Measurements from ENCODE around the gene ELMO2.

ELMO2 gene

DNA sequence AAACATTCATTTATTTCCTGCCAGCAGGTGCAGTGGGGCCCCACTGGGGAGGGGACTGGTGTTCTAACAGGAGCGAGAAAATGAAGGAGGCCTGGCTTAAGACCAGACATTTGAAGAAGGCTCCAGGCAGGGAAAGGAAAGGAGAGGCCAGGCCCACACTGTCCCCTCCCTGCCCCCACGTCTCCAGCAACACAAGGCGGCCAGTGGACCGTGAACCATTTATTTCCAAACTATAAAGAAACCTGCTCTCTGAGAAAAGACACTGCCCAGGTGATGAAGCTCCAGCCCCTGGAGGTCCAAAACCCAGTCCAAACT, 56.7 kb downstream of the ELMO2 start:
- peaks cover 4 to 22% of the 10 kb centered on the region in 2 donors for H3K36me3 ChIP-seq (ENCODE audit: control insufficient read depth in 1 of 2, insufficient read depth in 2 of 2, low read length in 2 of 2)
- H3K27me3 ChIP-seq (ENCODE audit: low read depth, low read length) = no peaks in the 10 kb centered on the region
- H3K4me1 ChIP-seq (ENCODE audit: control insufficient read depth in 1 of 2, insufficient read depth in 2 of 2, low read length in 2 of 2) = peaks cover 0 to 15% of the 10 kb centered on the region in 2 donors
- H3K27ac ChIP-seq (ENCODE audit: low read length) = no peak overlapping the region
- H3K9me3 ChIP-seq (ENCODE audit: control insufficient read depth in 1 of 2, low read length in 2 of 2) = no peaks in the 10 kb centered on the region
- no peak overlapping the region for H3K4me3 ChIP-seq (ENCODE audit: low read depth in 1 of 2, low read length in 2 of 2)

- Histone ChIP-seq H3K4me3 (ENCODE audit: low read depth in 1 of 2, low read length in 2 of 2) (no peak overlapping the region), H3K4me1 (ENCODE audit: control insufficient read depth in 1 of 2, insufficient read depth in 2 of 2, low read length in 2 of 2) (peaks cover 0 to 15% of the 10 kb centered on the region in 2 donors), H3K27ac (ENCODE audit: low read length) (no peak overlapping the region), H3K36me3 (ENCODE audit: control insufficient read depth in 1 of 2, insufficient read depth in 2 of 2, low read length in 2 of 2) (peaks cover 4 to 22% of the 10 kb centered on the region in 2 donors), H3K27me3 (ENCODE audit: low read depth, low read length) (no peaks in the 10 kb centered on the region), H3K9me3 (ENCODE audit: control insufficient read depth in 1 of 2, low read length in 2 of 2) (no peaks in the 10 kb centered on the region)
Measured at GRCh38 chr20:46349035-46349741, 57.2 kb downstream of the ELMO2 start.

GRCh38 chr20:46347841-46348803, 58.3 kb downstream of the ELMO2 start:
- peaks cover 0 to 21% of the 10 kb centered on the region in 2 donors for H3K4me1 ChIP-seq (ENCODE audit: control insufficient read depth in 1 of 2, insufficient read depth in 2 of 2, low read length in 2 of 2)
- peaks cover 3% of the 10 kb centered on the region for H3K27me3 ChIP-seq (ENCODE audit: low read depth, low read length)
- peaks cover 4 to 22% of the 10 kb centered on the region in 2 donors for H3K36me3 ChIP-seq (ENCODE audit: control insufficient read depth in 1 of 2, insufficient read depth in 2 of 2, low read length in 2 of 2)
- H3K9me3 ChIP-seq (ENCODE audit: control insufficient read depth in 1 of 2, low read length in 2 of 2) = no peaks in the 10 kb centered on the region
- H3K27ac ChIP-seq (ENCODE audit: low read length) = no peak overlapping the region
- H3K4me3 ChIP-seq (ENCODE audit: low read depth in 1 of 2, low read length in 2 of 2) = no peak overlapping the region

DNA sequence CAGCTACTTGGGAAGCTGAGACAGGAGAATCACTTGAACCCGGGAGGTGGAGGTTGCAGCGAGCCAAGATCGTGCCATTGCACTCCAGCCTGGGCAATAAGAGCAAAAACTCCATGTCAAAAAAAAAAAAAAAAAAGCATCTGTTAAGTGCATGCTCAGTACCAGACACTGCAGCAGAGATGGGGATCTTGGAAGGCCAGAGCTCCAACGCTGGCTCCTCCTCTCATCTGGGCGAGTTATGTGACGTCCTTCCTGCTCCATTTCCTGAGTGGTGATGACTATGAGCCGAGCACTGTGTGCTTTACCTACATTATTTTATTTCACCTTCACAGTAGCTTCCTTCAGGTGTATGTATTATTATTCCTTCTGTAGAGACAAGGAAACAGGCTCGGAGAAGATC, 59.6 kb downstream of the ELMO2 start:
- H3K4me1 ChIP-seq (ENCODE audit: control insufficient read depth in 1 of 2, insufficient read depth in 2 of 2, low read length in 2 of 2) = peaks cover 0 to 27% of the 10 kb centered on the region in 2 donors
- no peak overlapping the region for H3K27ac ChIP-seq (ENCODE audit: low read length)
- no peak overlapping the region for H3K4me3 ChIP-seq (ENCODE audit: low read depth in 1 of 2, low read length in 2 of 2)
- no peaks in the 10 kb centered on the region for H3K9me3 ChIP-seq (ENCODE audit: control insufficient read depth in 1 of 2, low read length in 2 of 2)
- peaks cover 4 to 22% of the 10 kb centered on the region in 2 donors for H3K36me3 ChIP-seq (ENCODE audit: control insufficient read depth in 1 of 2, insufficient read depth in 2 of 2, low read length in 2 of 2)
- peaks cover 10% of the 10 kb centered on the region for H3K27me3 ChIP-seq (ENCODE audit: low read depth, low read length)

- H3K27me3 ChIP-seq (ENCODE audit: low read depth, low read length) = peaks cover 13% of the 10 kb centered on the region
- no peak overlapping the region for H3K4me3 ChIP-seq (ENCODE audit: low read depth in 1 of 2, low read length in 2 of 2)
- no peaks in the 10 kb centered on the region for H3K9me3 ChIP-seq (ENCODE audit: control insufficient read depth in 1 of 2, low read length in 2 of 2)
- peaks cover 0 to 33% of the 10 kb centered on the region in 2 donors for H3K4me1 ChIP-seq (ENCODE audit: control insufficient read depth in 1 of 2, insufficient read depth in 2 of 2, low read length in 2 of 2)
- H3K36me3 ChIP-seq (ENCODE audit: control insufficient read depth in 1 of 2, insufficient read depth in 2 of 2, low read length in 2 of 2) = peaks cover 0 to 4% of the 10 kb centered on the region in 2 donors
- no peak overlapping the region for H3K27ac ChIP-seq (ENCODE audit: low read length)
Measured at GRCh38 chr20:46344488-46345162, 61.8 kb downstream of the ELMO2 start.

DNA sequence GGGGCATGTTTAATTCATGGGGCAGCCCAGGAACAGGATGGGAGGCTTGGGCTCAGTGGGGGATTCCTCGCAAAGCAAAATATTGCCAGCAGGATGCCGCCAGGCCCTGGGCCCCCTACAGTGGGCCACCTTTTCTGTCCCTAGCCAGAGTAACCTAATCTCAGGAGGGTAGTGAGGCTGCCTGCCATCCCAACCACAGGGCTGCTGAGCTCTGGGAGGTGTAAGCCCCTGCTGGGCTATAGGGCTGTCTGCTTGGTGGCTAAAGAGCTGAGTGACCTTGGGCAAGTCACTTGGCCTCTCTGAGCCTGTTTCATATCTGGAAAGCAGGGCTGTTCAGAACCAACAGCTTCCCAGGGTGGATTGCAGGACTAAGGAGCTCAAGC, 62.4 kb downstream of the ELMO2 start:
- H3K36me3 ChIP-seq (ENCODE audit: control insufficient read depth in 1 of 2, insufficient read depth in 2 of 2, low read length in 2 of 2) = peaks cover 0 to 4% of the 10 kb centered on the region in 2 donors
- no peak overlapping the region for H3K4me3 ChIP-seq (ENCODE audit: low read depth in 1 of 2, low read length in 2 of 2)
- H3K9me3 ChIP-seq (ENCODE audit: control insufficient read depth in 1 of 2, low read length in 2 of 2) = no peaks in the 10 kb centered on the region
- peaks cover 0 to 28% of the 10 kb centered on the region in 2 donors for H3K4me1 ChIP-seq (ENCODE audit: control insufficient read depth in 1 of 2, insufficient read depth in 2 of 2, low read length in 2 of 2)
- H3K27me3 ChIP-seq (ENCODE audit: low read depth, low read length) = peaks cover 19% of the 10 kb centered on the region
- no peak overlapping the region for H3K27ac ChIP-seq (ENCODE audit: low read length)

DNA sequence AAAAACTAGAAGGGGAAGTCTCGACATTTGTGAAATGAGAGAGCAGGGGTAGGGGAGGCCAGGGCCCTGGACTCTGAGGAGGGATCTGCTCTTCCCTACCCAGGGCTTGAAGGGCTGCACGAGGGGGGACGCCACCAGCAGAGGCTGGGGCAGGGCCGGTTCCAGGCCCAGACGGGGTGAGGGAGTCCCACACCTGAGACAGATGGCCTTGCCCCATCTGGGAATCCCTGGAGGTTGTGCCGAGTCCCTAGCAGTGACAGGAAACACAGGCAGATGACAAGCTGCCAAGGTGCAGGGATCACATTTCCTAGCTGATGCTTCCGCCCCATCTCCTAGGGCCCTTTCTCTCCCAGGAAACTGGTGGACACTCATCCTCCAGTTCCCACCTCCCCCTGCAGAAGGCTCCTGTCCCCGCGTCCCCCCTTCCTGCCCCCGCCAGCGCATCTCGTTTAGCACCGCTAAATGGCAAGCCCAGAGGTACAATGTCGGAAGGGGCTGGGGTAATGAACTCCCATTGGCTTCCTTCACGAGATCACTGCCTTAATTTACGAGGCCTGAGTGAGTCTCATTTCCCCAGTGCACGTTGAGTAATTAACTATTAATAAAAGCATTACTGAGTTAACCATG, 63.0 kb downstream of the ELMO2 start:
- Histone ChIP-seq H3K4me1 (ENCODE audit: control insufficient read depth in 1 of 2, insufficient read depth in 2 of 2, low read length in 2 of 2) (peaks cover 0 to 23% of the 10 kb centered on the region in 2 donors), H3K27ac (ENCODE audit: low read length) (no peak overlapping the region), H3K27me3 (ENCODE audit: low read depth, low read length) (peaks cover 19% of the 10 kb centered on the region), H3K36me3 (ENCODE audit: control insufficient read depth in 1 of 2, insufficient read depth in 2 of 2, low read length in 2 of 2) (peaks cover 0 to 4% of the 10 kb centered on the region in 2 donors), H3K4me3 (ENCODE audit: low read depth in 1 of 2, low read length in 2 of 2) (no peak overlapping the region), H3K9me3 (ENCODE audit: control insufficient read depth in 1 of 2, low read length in 2 of 2) (no peaks in the 10 kb centered on the region)

GRCh38 chr20:46342451-46343347, 63.7 kb downstream of the ELMO2 start:
- H3K36me3 ChIP-seq (ENCODE audit: control insufficient read depth in 1 of 2, insufficient read depth in 2 of 2, low read length in 2 of 2) = peaks cover 0 to 4% of the 10 kb centered on the region in 2 donors
- peaks cover 19% of the 10 kb centered on the region for H3K27me3 ChIP-seq (ENCODE audit: low read depth, low read length)
- peaks cover 0 to 19% of the 10 kb centered on the region in 2 donors for H3K4me1 ChIP-seq (ENCODE audit: control insufficient read depth in 1 of 2, insufficient read depth in 2 of 2, low read length in 2 of 2)
- no peak overlapping the region for H3K27ac ChIP-seq (ENCODE audit: low read length)
- no peak overlapping the region for H3K4me3 ChIP-seq (ENCODE audit: low read depth in 1 of 2, low read length in 2 of 2)
- H3K9me3 ChIP-seq (ENCODE audit: control insufficient read depth in 1 of 2, low read length in 2 of 2) = no peaks in the 10 kb centered on the region

DNA sequence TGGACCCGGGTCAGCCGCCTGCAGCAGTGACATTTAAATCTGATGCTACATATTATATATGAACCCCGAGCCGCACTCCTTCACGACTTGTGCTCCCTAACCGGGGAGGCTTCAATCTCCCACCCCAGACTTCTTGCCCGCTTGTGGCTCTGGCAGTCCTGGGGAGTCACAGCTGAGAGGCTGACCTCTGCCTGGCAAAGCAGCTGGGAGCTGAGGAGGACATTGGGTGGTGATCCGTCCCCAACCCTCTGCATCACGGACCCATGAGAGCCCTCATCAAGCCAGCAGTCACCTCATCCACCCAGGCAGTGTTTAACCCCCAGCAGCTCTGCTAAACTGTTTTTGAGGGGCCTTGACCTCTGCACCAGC, 64.4 kb downstream of the ELMO2 start:
- H3K27ac ChIP-seq (ENCODE audit: low read length) = no peak overlapping the region
- H3K27me3 ChIP-seq (ENCODE audit: low read depth, low read length) = peaks cover 22% of the 10 kb centered on the region
- H3K4me3 ChIP-seq (ENCODE audit: low read depth in 1 of 2, low read length in 2 of 2) = no peak overlapping the region

More for the DNA sequence above, 64.4 kb downstream of the ELMO2 start:
- H3K9me3 ChIP-seq (ENCODE audit: control insufficient read depth in 1 of 2, low read length in 2 of 2) = no peaks in the 10 kb centered on the region
- peaks cover 0 to 19% of the 10 kb centered on the region in 2 donors for H3K4me1 ChIP-seq (ENCODE audit: control insufficient read depth in 1 of 2, insufficient read depth in 2 of 2, low read length in 2 of 2)
- peaks cover 0 to 2% of the 10 kb centered on the region in 2 donors for H3K36me3 ChIP-seq (ENCODE audit: control insufficient read depth in 1 of 2, insufficient read depth in 2 of 2, low read length in 2 of 2)
